Measurements from ENCODE around the gene NQO2. TPM values are rescaled to one million over a fixed set of nuclear protein-coding genes. Genes with fewer than 3 reads are reported as not detected.

NQO2 gene
- total and polyA plus RNA-seq, 2 of the 13 experiments (the other 11 are each of a cell fraction or from before 2014, with no cell fraction given), result 32.2 to 56.5 TPM

DNA sequence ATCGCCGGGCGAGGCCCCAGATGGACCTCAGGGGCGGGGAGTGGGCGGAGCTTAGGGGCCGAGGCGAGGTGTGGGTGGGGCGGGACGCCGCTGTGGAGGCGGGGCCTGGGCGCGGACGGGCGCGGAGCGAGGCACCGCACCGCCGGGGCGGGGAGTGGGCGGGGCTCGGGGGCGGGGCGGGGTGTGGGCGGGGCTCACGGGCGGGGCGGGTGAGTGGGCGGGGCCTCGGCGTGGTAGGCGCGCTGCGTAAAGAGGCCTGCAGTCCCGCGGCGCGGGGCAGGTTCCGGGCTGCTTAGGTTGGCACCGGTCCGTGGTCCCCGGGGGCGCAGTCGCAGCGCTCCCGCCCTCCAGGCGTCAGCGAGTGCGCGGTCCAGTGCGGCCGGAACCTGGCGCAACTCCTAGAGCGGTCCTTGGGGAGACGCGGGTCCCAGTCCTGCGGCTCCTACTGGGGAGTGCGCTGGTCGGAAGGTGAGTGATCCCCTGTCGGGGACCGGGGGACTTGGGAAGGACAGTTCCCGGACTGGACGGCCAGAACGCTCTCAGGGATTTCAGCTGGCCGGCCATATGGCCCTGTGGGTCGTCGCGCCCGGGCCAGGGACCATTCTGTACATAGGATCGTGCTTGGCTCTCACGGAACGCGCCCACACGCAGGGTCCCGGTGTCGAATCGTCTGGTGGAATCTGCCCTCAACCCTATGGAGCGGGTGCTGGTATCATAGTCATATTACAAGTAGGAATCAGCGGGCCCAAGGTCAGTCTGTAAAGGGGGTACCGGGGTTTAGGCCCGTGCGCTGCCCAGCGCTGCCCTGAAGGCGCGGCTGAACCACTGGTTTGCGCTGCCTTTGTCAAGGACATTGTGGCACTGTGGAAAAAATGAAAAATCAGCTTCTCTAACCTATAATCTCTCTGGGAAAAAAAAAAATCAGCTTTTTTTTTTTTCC, at the start of gene NQO2 (continued):
- peak; percentile 28; the same call in 1 of the 2 replicates for TF ChIP-seq FOXC1 (CRISPR knock-in tag; IDR thresholded peaks at IDR 0.05; ENCODE audit: borderline replicate concordance)
- no peak for TF ChIP-seq ZNF234 (CRISPR knock-in tag; conservative IDR thresholded peaks at IDR 0.05)
- TF ChIP-seq AFF4 (CRISPR knock-in tag; IDR thresholded peaks at IDR 0.05), result no peak; the same call in 1 of the 2 replicates
- no peak for TF ChIP-seq ZNF75D (CRISPR knock-in tag; IDR thresholded peaks at IDR 0.05; ENCODE audit: borderline replicate concordance)
- no peak for TF ChIP-seq ZSCAN12 (CRISPR knock-in tag; IDR thresholded peaks at IDR 0.05)
- no peak for TF ChIP-seq ZNF101 (CRISPR knock-in tag; IDR thresholded peaks at IDR 0.05; ENCODE audit: borderline replicate concordance, low read depth)
- TF ChIP-seq PHF5A (CRISPR knock-in tag; IDR thresholded peaks at IDR 0.05; ENCODE audit: low read depth, unreplicated experiment), result no peak
- TF ChIP-seq RAD51 (IDR thresholded peaks at IDR 0.05; ENCODE audit: borderline replicate concordance), result no peak
- no peak for TF ChIP-seq ZNF614 (CRISPR knock-in tag; IDR thresholded peaks at IDR 0.05; ENCODE audit: borderline replicate concordance)
- peak; percentile 89; the same call in 1 of the 2 replicates for TF ChIP-seq ZNF737 (CRISPR knock-in tag; IDR thresholded peaks at IDR 0.05; ENCODE audit: borderline replicate concordance)
- peak; percentile 82 for TF ChIP-seq ZNF687 (CRISPR knock-in tag; IDR thresholded peaks at IDR 0.05)
- no peak for TF ChIP-seq FOXK2 (IDR thresholded peaks at IDR 0.05)
- 0 out of 2 replicates have a peak, but pooled peaks have one; percentile 47 for TF ChIP-seq ZKSCAN5 (CRISPR knock-in tag; IDR thresholded peaks at IDR 0.05)
- TF ChIP-seq ZNF260 (CRISPR knock-in tag; IDR thresholded peaks at IDR 0.05; ENCODE audit: borderline replicate concordance, low read depth), result no peak
- no peak for TF ChIP-seq SP140L (CRISPR knock-in tag; IDR thresholded peaks at IDR 0.05; ENCODE audit: borderline replicate concordance)
